Duodenal mucosa (tissue), 2 donors: ENCODE measurements around the gene GABRA5.
"Not testable (repeated sequence)": the region's sequence is repeated elsewhere in the genome, so short reads cannot be mapped to it uniquely, and the experiment has no call there.

ENCODE experiments used
- H3K27ac ChIP-seq: one replicate; pipeline ENCODE4 v1.7.0; 2013; ENCODE audit warnings: low read depth, low read length
- H3K27me3 ChIP-seq, 2 donors: one replicate each; pipeline ENCODE4 v1.7.0; 2013; ENCODE audit warnings: low read length in 2 of 2, control low read depth in 1 of 2; ENCODE audit not compliant: insufficient read depth in 2 of 2, control insufficient read depth in 1 of 2
- H3K36me3 ChIP-seq, 2 donors: one replicate each; pipeline ENCODE4 v1.7.0; 2013; ENCODE audit warnings: low read length in 2 of 2, control low read depth in 1 of 2; ENCODE audit not compliant: insufficient read depth in 2 of 2, control insufficient read depth in 1 of 2
- H3K4me1 ChIP-seq, 2 donors: one replicate each; pipeline ENCODE4 v1.7.0; 2013; ENCODE audit warnings: low read length in 2 of 2, control low read depth in 1 of 2; ENCODE audit not compliant: insufficient read depth in 2 of 2, control insufficient read depth in 1 of 2
- H3K4me3 ChIP-seq, 2 donors: one replicate each; pipeline ENCODE4 v1.7.0; 2013; ENCODE audit warnings: low read length in 2 of 2, low read depth in 1 of 2
- H3K9ac ChIP-seq, 2 donors: one replicate each; pipeline ENCODE4 v1.7.0; 2013; ENCODE audit warnings: low read length in 2 of 2, low read depth in 1 of 2
- H3K9me3 ChIP-seq, 2 donors: one replicate each; pipeline ENCODE4 v1.7.0; 2013; ENCODE audit warnings: low read length in 2 of 2, control low read depth in 1 of 2; ENCODE audit not compliant: control insufficient read depth in 1 of 2

Gene GABRA5

DNA sequence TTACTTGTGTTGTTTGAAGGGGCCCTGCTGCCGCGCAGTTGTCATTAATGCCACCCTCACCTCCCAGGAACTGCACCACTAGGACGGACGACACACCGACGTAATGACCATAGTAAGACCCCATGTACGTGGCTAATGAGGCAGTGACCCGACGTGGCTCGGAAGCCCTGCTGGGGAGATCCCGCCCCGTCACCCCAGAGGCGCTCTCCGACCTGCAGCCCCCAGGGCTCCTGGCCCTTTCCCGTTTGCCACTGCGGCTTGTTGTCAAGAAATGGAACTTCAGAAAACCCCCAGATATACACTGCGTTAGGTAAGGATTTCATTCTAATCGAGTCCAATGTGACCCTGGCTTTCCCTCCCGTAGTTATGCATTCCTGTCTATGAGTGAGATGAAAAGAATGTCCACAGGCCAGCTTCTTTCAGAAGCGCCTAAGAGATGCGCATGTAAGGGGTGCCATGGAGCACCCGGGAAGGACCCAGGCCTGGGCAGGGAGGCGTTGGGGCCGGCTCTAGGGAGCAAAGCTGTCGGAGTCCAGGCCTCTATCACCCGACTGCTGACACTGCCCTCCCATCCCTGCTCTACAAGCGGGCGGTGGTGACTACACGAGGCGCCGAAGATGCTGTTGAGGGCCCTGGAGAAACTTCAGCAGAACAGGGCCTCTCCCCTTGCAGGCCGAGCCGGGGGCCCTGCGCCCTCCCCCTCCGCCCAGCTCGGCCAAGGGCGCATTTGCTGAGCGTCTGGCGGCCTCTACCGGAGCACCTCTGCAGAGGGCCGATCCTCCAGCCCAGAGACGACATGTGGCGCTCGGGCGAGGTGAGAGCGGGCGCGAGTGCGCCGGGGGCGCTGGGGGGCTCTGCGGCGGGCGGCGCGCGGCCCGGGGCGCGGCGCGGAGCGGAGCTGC lies at the start of gene GABRA5:
TSS of gene GABRA5 (plus strand) at position 765 of the 902 bp plus-strand sequence. CDS start 2,187 bp downstream, outside the sequence.
- no peaks in the 10 kb centered on the region for H3K4me1 ChIP-seq

DNA sequence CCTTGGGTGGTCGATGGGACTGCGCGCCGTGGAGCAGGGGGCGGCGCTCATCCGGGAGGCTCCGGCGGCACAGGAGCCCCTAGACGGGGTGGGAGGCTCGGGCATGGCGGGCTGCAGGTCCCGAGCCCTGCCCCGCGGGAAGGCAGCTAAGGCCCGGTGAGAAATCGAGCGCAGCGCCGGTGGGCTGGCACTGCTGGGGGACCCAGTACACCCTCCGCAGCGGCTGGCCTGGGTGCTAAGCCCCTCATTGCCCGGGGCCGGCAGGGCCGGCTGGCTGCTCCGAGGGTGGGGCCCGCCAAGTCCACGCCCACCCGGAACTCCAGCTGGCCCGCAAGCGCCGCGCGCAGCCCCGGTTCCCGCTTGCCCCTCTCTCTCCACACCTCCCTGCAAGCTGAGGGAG lies 35.7 kb upstream of the GABRA5 start:
- H3K4me1 ChIP-seq, H3K27me3 ChIP-seq, H3K9ac ChIP-seq, H3K27ac ChIP-seq, H3K36me3 ChIP-seq, H3K4me3 ChIP-seq: not testable (repeated sequence)
- H3K9me3 ChIP-seq: peaks cover 9 to 18% of the 10 kb centered on the region in 2 donors

More for the DNA sequence above, at the start of gene GABRA5:
- H3K4me3 ChIP-seq: no peak within 1 kb of the TSS
- H3K27me3 ChIP-seq: peaks cover 0 to 2% of the 10 kb centered on the region in 2 donors
- no peaks in the 10 kb centered on the region for H3K9me3 ChIP-seq
- H3K27ac ChIP-seq: no peak within 1 kb of the TSS
- H3K36me3 ChIP-seq: no peaks in the 10 kb centered on the region
- H3K9ac ChIP-seq: no peak within 1 kb of the TSS

DNA sequence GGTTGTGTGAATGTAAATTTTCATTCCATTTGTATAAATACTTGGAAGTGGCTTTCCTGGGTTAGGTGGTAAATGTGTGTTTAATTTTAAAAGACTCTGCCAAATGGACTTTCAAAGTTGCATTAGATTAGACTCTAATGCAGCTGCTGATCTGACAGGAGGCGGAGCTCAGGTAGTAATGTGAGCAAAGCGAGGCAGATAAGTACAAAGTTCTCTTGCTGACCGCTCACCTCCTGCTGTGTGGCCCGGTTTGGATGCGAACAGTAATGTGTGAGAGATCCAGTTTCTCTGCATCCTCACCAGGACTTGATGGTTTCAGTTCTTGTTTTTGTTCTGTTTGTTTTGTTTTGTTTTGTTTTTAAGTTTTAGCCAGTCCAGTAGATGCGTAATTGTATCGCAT lies 34.9 kb upstream of the GABRA5 start:
- Histone ChIP-seq H3K9me3 (peaks cover 9 to 23% of the 10 kb centered on the region in 2 donors), H3K9ac (no peak overlapping the region), H3K27me3 (no peaks in the 10 kb centered on the region), H3K36me3 (no peaks in the 10 kb centered on the region), H3K4me3 (no peak overlapping the region), H3K4me1 (no peaks in the 10 kb centered on the region), H3K27ac (no peak overlapping the region)

DNA sequence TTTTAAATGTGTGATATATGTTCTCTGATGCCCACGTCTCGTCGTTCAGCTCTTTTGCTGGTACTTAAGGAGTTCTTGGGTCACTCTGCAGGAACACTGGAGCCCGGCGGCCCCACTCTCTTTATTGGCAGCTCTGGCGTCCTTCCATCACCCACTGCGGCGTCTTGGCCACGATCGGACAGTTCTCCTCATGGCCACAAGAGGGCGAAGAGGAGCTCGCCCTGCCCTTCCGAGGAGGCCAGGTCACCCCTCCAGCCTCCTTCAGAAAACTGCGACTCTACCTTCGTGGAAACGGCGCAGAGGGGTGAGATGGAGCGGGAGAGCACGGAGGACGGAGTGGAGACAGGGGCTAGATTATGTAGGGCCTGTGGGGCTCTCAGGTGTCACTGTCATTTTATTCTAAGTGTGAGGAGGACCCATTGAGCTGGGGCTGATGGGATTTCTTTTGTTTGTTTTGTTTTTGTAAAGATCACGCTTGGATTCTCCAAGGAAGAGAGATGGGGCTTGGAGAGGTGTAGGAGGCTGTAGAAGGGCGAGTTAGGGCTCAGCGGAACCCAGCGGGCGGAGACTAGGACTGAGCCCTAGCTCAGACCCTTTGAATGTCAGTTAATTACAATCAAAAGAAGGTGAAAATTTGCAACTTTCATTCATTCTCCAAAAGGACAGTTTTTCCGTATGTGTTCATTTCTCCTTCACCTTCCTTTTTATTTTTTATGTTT lies 28.0 kb upstream of the GABRA5 start:
- H3K4me3 ChIP-seq: no peak overlapping the region
- H3K27ac ChIP-seq: no peak overlapping the region
- no peak overlapping the region for H3K9ac ChIP-seq
- H3K27me3 ChIP-seq: no peaks in the 10 kb centered on the region
- no peaks in the 10 kb centered on the region for H3K36me3 ChIP-seq
- H3K9me3 ChIP-seq: peaks cover 8 to 17% of the 10 kb centered on the region in 2 donors
- H3K4me1 ChIP-seq: no peaks in the 10 kb centered on the region

- Histone ChIP-seq H3K4me1 (no peaks in the 10 kb centered on the region), H3K27me3 (no peaks in the 10 kb centered on the region), H3K9me3 (peaks cover 8 to 13% of the 10 kb centered on the region in 2 donors), H3K27ac (no peak overlapping the region), H3K4me3 (no peak overlapping the region), H3K36me3 (no peaks in the 10 kb centered on the region), H3K9ac (no peak overlapping the region)
Measured at GRCh38 chr15:26841514-26841913, 25.3 kb upstream of the GABRA5 start.

- H3K36me3 ChIP-seq: no peaks in the 10 kb centered on the region
- no peak overlapping the region for H3K9ac ChIP-seq
- peaks cover 8 to 10% of the 10 kb centered on the region in 2 donors for H3K9me3 ChIP-seq
- no peak overlapping the region for H3K4me3 ChIP-seq
- H3K4me1 ChIP-seq: no peaks in the 10 kb centered on the region
- H3K27ac ChIP-seq: no peak overlapping the region
- H3K27me3 ChIP-seq: no peaks in the 10 kb centered on the region
Measured at GRCh38 chr15:26841941-26842340, 24.9 kb upstream of the GABRA5 start.

DNA sequence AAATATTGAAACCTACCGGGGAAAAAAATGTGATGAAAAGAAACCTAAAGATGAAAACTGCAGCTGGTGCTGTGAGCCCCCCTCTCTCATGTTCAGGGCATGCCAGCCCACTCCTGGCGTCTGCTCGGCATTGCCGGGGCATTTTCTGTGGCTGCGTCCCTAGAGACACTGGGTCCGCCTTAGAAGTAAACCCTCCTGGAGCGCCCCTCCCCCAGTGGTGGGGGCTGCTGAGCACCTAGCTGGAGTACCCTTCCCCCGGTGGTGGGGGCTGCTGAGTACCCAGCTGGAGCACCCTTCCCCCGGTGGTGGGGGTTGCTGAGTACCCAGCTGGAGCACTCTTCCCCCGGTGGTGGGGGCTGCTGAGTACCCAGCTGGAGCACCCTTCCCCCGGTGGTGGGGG lies 24.5 kb upstream of the GABRA5 start:
- H3K27me3 ChIP-seq: no peaks in the 10 kb centered on the region
- no peaks in the 10 kb centered on the region for H3K4me1 ChIP-seq
- no peak overlapping the region for H3K27ac ChIP-seq
- H3K9me3 ChIP-seq: peaks cover 8% of the 10 kb centered on the region in 2 donors
- no peak overlapping the region for H3K4me3 ChIP-seq
- H3K9ac ChIP-seq: no peak overlapping the region
- H3K36me3 ChIP-seq: no peaks in the 10 kb centered on the region

GRCh38 chr15:26844901-26845300 lies 22.0 kb upstream of the GABRA5 start:
- H3K27ac ChIP-seq: no peak overlapping the region
- no peaks in the 10 kb centered on the region for H3K4me1 ChIP-seq
- H3K36me3 ChIP-seq: no peaks in the 10 kb centered on the region
- no peak overlapping the region for H3K4me3 ChIP-seq
- H3K9me3 ChIP-seq: peaks cover 0 to 14% of the 10 kb centered on the region in 2 donors
- no peaks in the 10 kb centered on the region for H3K27me3 ChIP-seq
- no peak overlapping the region for H3K9ac ChIP-seq

DNA sequence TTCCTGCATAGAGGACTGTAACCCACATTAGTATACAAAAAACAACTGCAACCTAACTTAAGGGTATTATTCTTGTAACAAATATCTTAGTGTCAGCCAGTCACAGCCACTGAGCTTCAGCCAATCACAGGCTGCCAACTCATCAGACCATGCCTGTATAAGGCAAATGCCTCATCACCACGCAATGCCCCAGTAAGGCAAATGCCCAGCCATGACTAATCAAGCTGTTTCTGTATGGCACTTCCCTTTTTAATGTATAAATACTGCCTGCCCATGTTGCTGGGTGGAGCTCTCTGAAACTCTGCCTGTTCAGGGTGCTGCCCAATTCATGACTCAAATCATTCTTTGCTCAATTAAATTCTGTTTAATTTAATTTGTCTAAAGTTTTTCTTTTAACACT lies 18.4 kb upstream of the GABRA5 start:
- no peak overlapping the region for H3K27ac ChIP-seq
- no peak overlapping the region for H3K4me3 ChIP-seq
- peaks cover 0 to 14% of the 10 kb centered on the region in 2 donors for H3K9me3 ChIP-seq
- no peaks in the 10 kb centered on the region for H3K4me1 ChIP-seq
- H3K36me3 ChIP-seq: no peaks in the 10 kb centered on the region
- H3K27me3 ChIP-seq: no peaks in the 10 kb centered on the region
- H3K9ac ChIP-seq: no peak overlapping the region

- no peak overlapping the region for H3K9ac ChIP-seq
- no peaks in the 10 kb centered on the region for H3K27me3 ChIP-seq
- no peaks in the 10 kb centered on the region for H3K4me1 ChIP-seq
- H3K36me3 ChIP-seq: no peaks in the 10 kb centered on the region
- H3K27ac ChIP-seq: no peak overlapping the region
- peaks cover 0 to 14% of the 10 kb centered on the region in 2 donors for H3K9me3 ChIP-seq
- H3K4me3 ChIP-seq: no peak overlapping the region
Measured at GRCh38 chr15:26850161-26850560, 16.7 kb upstream of the GABRA5 start.
